ENCODE data around the gene CUL1. TPM values are rescaled to one million over a fixed set of nuclear protein-coding genes. Genes with fewer than 3 reads are reported as not detected.

The CUL1 gene
- total RNA-seq, 1 experiment from 2014 or later, result 53.1 TPM

- peak; percentile 20; the same call in 1 of the 2 replicates for ATAC-seq
- H3K4me2 ChIP-seq (ENCODE audit: low read length), result no peak overlapping the region
- intact Hi-C loops (cut with micrococcal nuclease), result no loop called here
- H3K9ac ChIP-seq (ENCODE audit: low read length), result no peak overlapping the region
- RAD21 ChIA-PET (ENCODE audit: low non-redundant PET in 1 of 2, low total read pairs in 2 of 2, uncharacterized antibody in 2 of 2, unreplicated experiment in 2 of 2), result no interaction called here
- DNase-seq (ENCODE audit: low read depth, low spot score), result no peak
- H3K9me3 ChIP-seq (ENCODE audit: control insufficient read depth in 1 of 2, insufficient read depth in 1 of 2, low read depth in 1 of 2, low read length in 2 of 2), result no peaks in the 10 kb centered on the region
- H3K4me1 ChIP-seq (ENCODE audit: control insufficient read depth in 1 of 2, insufficient read depth in 2 of 2, low read length in 2 of 2), result no peaks in the 10 kb centered on the region
- H4K20me1 ChIP-seq (ENCODE audit: insufficient read depth), result no peaks in the 10 kb centered on the region
- POLR2A ChIA-PET, result no interaction called here
- H3K4me3 ChIP-seq (replicated peaks in 1 of 2; ENCODE audit: low read depth in 1 of 2, low read length in 2 of 2), result no peak overlapping the region
- CTCF ChIA-PET, result interaction anchor here (0.6 to 0.7 kb wide), 2 partner anchors 381 to 502 kb away, joined by 3 read pairs; no protein-coding TSS in a partner anchor
- peaks cover 26 to 37% of the 10 kb centered on the region in 2 experiments for H3K36me3 ChIP-seq (ENCODE audit: control insufficient read depth in 1 of 2, insufficient read depth in 2 of 2, low read length in 2 of 2)
- H3K9me2 ChIP-seq (ENCODE audit: insufficient read depth), result no peaks in the 10 kb centered on the region
- H3K27ac ChIP-seq (ENCODE audit: low read depth, low read length), result no peak overlapping the region
- H3K27me3 ChIP-seq (ENCODE audit: insufficient read depth, low read length), result no peaks in the 10 kb centered on the region
- TF ChIP-seq POLR2AphosphoS5 (IDR thresholded peaks at IDR 0.05; ENCODE audit: low read depth, low read length), result peak; percentile 11; the same call in 1 of the 2 replicates
- TF ChIP-seq ELF1 (IDR thresholded peaks at IDR 0.05; ENCODE audit: borderline replicate concordance, low read depth), result no peak
- TF ChIP-seq SIN3A (IDR thresholded peaks at IDR 0.05; ENCODE audit: low read depth), result no peak
- no peak for TF ChIP-seq POLR2A (IDR thresholded peaks at IDR 0.05; ENCODE audit: borderline replicate concordance, extremely low read depth, insufficient read depth, insufficient read length)
- no peak for TF ChIP-seq FOSL1 (IDR thresholded peaks at IDR 0.05; ENCODE audit: low read depth)
- no peak for TF ChIP-seq EGR1 (IDR thresholded peaks at IDR 0.05; ENCODE audit: low read depth)
- BruUV-seq (replicated peaks), result no TSS peak
- H3K79me2 ChIP-seq (ENCODE audit: insufficient read depth, low read length), result no peaks in the 10 kb centered on the region
- no peak overlapping the region for H2AFZ ChIP-seq (ENCODE audit: low read depth, low read length, poor library complexity, severe bottlenecking)
Measured at GRCh38 chr7:148804343-148805235, 105.9 kb downstream of the CUL1 start.

GRCh38 chr7:148806187-148806586 is 107.5 kb downstream of the CUL1 start:
- intact Hi-C loops (cut with micrococcal nuclease), result no loop called here
- H3K27me3 ChIP-seq (ENCODE audit: insufficient read depth, low read length), result no peaks in the 10 kb centered on the region
- H3K79me2 ChIP-seq (ENCODE audit: insufficient read depth, low read length), result no peaks in the 10 kb centered on the region
- no peak overlapping the region for H3K9ac ChIP-seq (ENCODE audit: low read length)
- no peaks in the 10 kb centered on the region for H3K9me2 ChIP-seq (ENCODE audit: insufficient read depth)
- no peaks in the 10 kb centered on the region for H3K9me3 ChIP-seq (ENCODE audit: control insufficient read depth in 1 of 2, insufficient read depth in 1 of 2, low read depth in 1 of 2, low read length in 2 of 2)
- H3K4me2 ChIP-seq (ENCODE audit: low read length), result no peak overlapping the region
- peaks cover 25 to 37% of the 10 kb centered on the region in 2 experiments for H3K36me3 ChIP-seq (ENCODE audit: control insufficient read depth in 1 of 2, insufficient read depth in 2 of 2, low read length in 2 of 2)
- no TSS peak for BruUV-seq (replicated peaks)
- DNase-seq (ENCODE audit: low read depth, low spot score) (no peak), ATAC-seq (no peak)
- ChIA-PET RAD21 (ENCODE audit: low non-redundant PET in 1 of 2, low total read pairs in 2 of 2, uncharacterized antibody in 2 of 2, unreplicated experiment in 2 of 2) (interaction anchor here in 1 of 2 experiments (1.0 kb wide), 1 partner anchor 160 kb away, joined by 3 read pairs; no protein-coding TSS in a partner anchor), CTCF (no interaction called here), POLR2A (no interaction called here)
- no peaks in the 10 kb centered on the region for H3K4me1 ChIP-seq (ENCODE audit: control insufficient read depth in 1 of 2, insufficient read depth in 2 of 2, low read length in 2 of 2)
- no peak overlapping the region for H3K4me3 ChIP-seq (replicated peaks in 1 of 2; ENCODE audit: low read depth in 1 of 2, low read length in 2 of 2)
- H2AFZ ChIP-seq (ENCODE audit: low read depth, low read length, poor library complexity, severe bottlenecking), result no peak overlapping the region
- no peak overlapping the region for H3K27ac ChIP-seq (ENCODE audit: low read depth, low read length)
- no peaks in the 10 kb centered on the region for H4K20me1 ChIP-seq (ENCODE audit: insufficient read depth)
- TF ChIP-seq RAD21 (IDR thresholded peaks at IDR 0.05; ENCODE audit: low read depth), result no peak
- TF ChIP-seq ATF3 (IDR thresholded peaks at IDR 0.05), result no peak
- no peak for TF ChIP-seq CBX3 (IDR thresholded peaks at IDR 0.05; ENCODE audit: low read depth)
- TF ChIP-seq EZH2phosphoT487 (IDR thresholded peaks at IDR 0.05; ENCODE audit: borderline replicate concordance), result no peak
- no peak for TF ChIP-seq ELF1 (IDR thresholded peaks at IDR 0.05; ENCODE audit: borderline replicate concordance, low read depth)
- TF ChIP-seq ZNF274 (IDR thresholded peaks at IDR 0.05; ENCODE audit: low read depth, low read length), result no peak
- no peak for TF ChIP-seq SRF (IDR thresholded peaks at IDR 0.05; ENCODE audit: low read depth)
- no peak for TF ChIP-seq SIN3A (IDR thresholded peaks at IDR 0.05; ENCODE audit: low read depth)
- TF ChIP-seq MAX (IDR thresholded peaks at IDR 0.05), result no peak
- TF ChIP-seq ZBTB33 (IDR thresholded peaks at IDR 0.05; ENCODE audit: extremely low read depth, insufficient replicate concordance, low read length), result no peak
- no peak for TF ChIP-seq CTCF (IDR thresholded peaks at IDR 0.05 in 2 of 3, conservative IDR thresholded peaks at IDR 0.05 in 1 of 3; ENCODE audit: borderline replicate concordance in 1 of 3, insufficient read depth in 1 of 3, low read depth in 2 of 3, low read length in 2 of 3)
- TF ChIP-seq JUND (IDR thresholded peaks at IDR 0.05), result no peak

All from HCT116 (cell line).